Stimulated activated CD4-positive, alpha-beta T cell treated with anti-CD3 and anti-CD28 coated beads, Interleukin-12 subunit alpha, Interleukin-12 subunit beta, amount 100 ng/mL, for 4 hours (primary cell): ENCODE data around the gene RIF1.
"Not testable (repeated sequence)": the region's sequence is repeated elsewhere in the genome, so short reads cannot be mapped to it uniquely, and the experiment has no call there.

Experiments used
- DNase-seq: peaks from one replicate; pipeline ENCODE4 v3.0.0-alpha.2; 2020

Gene RIF1

GRCh38 chr2:151417650-151418049 lies 7.9 kb downstream of the RIF1 start:
- no peak for DNase-seq

GRCh38 chr2:151421681-151422080 lies 12.0 kb downstream of the RIF1 start:
- DNase-seq = not testable (repeated sequence)

DNA sequence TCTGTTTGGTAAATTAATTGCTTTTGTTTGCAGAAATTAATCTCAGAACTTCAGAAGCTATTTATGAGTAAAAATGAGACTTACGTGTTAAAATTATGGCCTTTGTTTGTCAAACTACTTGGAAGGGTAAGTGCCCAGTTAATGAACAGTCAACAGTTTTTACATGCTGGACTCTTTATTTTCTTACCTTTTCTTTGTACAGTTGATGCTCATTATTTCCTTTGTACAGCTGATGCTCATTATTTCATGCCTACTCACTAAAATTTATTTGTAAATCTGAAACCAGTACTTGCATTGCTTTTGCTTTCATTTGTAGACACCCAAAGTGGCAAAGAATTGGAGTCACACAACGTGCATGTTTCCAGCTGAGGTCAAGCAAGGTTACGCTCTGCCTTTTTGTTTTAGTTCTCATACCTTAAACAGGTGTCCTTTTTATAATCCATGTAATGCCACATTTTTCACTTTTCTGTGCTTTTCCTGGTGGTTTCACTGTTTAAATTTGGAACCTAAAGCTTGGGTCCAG lies 13.3 kb downstream of the RIF1 start:
- no peak for DNase-seq

GRCh38 chr2:151423760-151424159 lies 14.1 kb downstream of the RIF1 start:
- DNase-seq = no peak

DNA sequence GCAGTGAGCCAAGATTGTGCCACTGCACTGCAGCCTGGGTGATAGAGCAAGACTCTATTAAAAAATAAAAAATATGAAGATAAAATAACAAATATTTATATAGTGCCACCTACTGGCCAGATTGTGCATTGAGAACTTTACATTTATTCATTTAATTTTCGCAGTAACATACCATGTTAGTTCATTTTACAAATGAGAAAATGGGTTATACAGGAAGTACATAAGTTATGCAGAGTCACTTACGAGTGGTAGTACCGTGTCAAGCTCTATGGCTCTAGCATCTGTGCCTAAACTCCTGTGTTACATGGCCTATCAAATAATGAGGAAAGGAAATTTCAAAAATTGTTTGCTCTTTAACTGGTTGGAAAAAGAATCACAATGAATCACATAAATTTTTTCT lies 27.9 kb downstream of the RIF1 start:
- no peak for DNase-seq

GRCh38 chr2:151438506-151438905 lies 28.8 kb downstream of the RIF1 start:
- DNase-seq = no peak

DNA sequence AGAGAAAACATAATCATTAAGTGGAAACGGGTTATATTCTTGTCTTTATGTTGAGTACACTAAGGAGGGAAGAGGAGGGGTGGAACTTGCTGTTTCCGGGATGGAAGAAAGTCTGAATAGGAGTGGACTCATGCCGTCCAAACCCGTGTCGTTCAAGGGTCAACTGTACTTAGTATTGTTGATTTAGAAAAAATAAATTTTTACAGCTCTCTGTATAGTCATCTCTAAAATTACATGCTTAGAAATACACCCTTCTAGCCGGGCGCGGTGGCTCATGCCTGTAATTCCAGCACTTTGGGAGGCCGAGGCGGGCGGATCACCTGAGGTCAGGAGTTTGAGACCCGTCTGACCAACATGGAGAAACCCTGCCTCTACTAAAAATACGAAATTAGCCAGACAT lies 29.4 kb downstream of the RIF1 start:
- DNase-seq = no peak

DNA sequence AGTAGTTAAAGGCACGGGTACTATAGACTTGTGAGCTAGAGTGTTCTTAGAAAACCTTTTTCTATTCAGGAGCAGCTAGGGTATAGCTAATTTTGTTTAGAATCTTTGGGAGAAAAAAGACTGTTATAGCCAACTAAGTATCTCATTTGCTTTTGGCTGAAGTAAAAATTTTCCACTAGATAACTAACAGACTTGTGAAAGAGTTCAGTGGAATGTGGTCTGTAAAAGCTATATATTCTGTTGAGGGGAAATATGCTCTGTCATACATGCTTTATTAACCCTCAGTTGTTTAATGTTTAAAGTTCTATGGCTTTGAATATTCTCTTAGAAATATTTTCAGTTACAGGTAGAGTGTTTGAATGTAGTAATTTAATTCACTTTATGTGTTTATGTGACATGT lies 49.7 kb downstream of the RIF1 start:
- DNase-seq = no peak

DNA sequence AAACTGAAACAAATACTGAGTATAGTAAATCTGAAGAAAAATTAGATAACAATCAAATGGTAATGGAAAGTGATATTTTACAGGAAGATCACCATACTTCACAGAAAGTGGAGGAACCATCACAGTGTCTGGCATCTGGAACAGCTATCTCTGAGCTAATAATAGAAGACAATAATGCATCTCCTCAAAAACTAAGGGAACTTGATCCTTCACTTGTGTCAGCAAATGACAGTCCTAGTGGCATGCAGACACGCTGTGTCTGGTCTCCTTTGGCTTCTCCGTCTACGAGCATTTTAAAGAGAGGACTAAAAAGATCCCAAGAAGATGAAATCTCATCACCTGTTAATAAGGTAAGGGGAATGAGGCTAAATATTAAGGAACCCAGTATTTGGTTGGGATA lies 56.1 kb downstream of the RIF1 start:
- no peak for DNase-seq

- DNase-seq = no peak
Observed at GRCh38 chr2:151470556-151470955, 60.9 kb downstream of the RIF1 start.

DNA sequence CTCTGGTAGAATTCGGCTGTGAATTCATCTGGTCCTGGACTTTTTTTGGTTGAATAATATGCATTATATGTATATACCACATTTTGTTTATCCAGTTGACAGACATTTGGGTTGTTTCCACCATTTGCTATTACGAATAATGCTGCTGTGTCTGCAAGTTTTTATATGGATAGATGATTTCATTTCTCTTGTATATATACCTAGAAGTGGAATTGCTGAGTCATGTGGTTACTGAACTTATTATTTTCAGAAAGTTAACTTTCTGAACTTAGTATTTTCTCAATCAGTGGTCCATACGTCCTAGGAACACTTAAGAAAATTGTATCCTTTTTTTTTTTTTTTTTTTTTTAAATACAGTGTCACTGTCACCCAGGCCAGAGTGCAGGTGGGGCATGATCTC lies 63.3 kb downstream of the RIF1 start:
- no peak for DNase-seq

GRCh38 chr2:151475071-151475470 lies 65.4 kb downstream of the RIF1 start:
- no peak for DNase-seq

DNA sequence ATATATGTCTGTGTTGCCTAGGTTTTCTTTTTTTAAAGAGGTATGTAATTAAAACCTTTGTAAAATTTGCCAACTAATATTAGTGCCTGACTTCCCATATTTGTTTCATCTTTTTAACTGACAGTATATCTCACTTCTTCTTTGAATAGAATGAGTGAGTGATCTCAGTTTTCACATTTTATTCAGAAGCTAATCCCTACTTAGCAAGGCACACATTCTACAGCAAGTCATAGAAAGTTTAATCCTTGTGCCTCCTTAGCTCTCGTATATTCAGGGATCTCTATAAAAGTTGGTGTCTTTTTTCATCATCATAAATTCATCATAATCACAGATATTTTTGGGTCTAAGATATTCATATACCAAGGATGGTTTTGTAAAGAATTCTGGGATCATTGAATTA lies 66.6 kb downstream of the RIF1 start:
- DNase-seq = no peak

GRCh38 chr2:151478011-151478410 lies 68.3 kb downstream of the RIF1 start:
- no peak for DNase-seq

DNA sequence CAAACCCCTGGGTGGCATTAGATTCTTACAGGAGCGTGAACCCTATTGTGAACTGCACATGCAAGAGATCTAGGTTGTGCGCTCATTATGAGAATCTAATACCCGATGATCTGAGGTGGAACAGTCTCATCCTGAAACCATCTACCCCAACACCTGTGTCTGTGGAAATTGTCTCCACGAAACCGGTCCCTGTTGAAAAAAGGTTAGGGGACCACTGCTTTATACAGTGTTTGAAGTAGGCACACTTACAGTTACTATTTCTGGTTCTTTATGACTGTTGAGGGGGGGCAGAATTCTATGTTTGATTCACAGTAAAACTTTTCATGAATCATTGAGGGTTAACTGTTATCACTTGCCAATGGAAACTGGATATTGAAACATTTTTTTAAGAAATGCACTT lies 72.0 kb downstream of the RIF1 start:
- DNase-seq = no peak

- no peak for DNase-seq
Observed at GRCh38 chr2:151482171-151482725, 72.5 kb downstream of the RIF1 start.

- no peak for DNase-seq
Observed at GRCh38 chr2:151483546-151483945, 73.8 kb downstream of the RIF1 start.

GRCh38 chr2:151484100-151484499 lies 74.4 kb downstream of the RIF1 start:
- no peak for DNase-seq

DNA sequence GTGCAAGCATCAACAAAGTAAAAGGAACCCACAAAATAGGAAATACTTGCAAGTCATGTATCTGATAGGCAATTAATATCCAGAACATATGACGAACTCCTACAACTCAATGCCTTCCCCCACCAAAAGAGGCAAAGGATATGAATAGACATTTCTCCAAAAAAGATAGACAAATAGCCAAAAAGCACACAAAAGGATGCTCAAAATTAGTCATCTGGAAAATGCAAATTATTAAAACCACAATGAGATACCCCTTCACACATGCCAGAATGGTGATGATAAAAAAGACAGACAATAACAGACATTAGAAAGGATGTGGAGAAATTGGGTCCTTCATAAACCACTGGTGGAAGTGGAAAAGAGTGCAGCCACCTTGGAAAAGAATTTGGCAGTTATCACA lies 76.4 kb downstream of the RIF1 start:
- DNase-seq = no peak

- DNase-seq = no peak
Observed at GRCh38 chr2:151490276-151490675, 80.6 kb downstream of the RIF1 start.

DNA sequence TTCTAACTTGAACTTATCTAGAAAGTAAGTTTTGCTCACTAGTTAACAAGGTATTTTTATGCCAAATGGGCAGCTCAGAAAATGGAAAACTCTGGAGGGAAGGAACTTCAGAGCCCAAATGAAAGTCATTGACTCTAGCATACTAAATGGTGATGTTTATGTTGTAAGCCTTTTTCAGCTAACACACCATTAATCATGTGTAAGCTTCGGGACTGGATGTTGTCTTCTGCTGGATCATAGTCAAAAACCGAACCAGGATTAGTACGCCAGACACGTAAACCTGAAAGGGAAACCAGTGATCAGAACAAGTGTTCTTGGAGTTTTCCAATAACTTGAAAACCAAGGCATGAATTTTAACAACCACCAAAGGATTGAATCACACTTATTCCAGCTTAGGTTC lies 81.8 kb downstream of the RIF1 start:
- DNase-seq = no peak

DNA sequence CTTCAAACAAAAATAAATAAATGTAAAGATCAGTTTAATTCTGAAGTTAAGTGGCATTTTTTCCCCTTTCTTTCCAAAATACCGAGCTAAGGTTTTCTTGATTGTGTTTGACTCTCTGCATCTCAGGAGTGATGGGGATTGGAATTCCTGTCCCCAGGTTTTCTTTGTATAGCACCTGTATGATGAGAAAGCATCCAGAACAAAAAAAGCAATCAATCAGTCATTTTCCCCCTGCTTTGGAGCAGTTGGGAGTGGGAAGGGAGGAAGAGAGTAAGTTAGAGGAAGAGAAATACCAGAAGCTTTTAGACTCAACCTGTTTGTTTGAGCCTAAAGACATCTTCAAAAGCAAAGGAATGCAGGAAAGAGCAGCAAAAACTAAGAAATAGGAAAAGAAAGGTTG lies 88.5 kb downstream of the RIF1 start:
- no peak for DNase-seq

DNA sequence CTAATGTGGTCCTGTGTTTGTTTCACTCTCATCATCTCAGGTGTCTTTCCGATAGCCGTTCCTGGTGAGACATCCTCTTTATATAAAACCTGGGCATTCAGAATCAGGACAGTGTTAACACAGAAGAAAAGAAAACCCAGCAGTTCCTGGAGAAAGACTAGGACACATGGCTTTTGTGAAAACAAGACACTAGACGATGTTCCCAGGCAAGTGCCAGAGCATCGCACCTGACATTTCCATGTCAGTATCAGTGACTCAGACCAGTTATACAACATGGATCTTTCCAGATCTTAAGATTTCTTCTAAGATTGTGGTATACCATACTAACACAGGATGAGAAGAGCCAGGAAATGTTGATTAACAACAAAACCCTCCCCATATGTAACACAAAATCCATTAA lies 96.5 kb downstream of the RIF1 start:
- DNase-seq = no peak

DNA sequence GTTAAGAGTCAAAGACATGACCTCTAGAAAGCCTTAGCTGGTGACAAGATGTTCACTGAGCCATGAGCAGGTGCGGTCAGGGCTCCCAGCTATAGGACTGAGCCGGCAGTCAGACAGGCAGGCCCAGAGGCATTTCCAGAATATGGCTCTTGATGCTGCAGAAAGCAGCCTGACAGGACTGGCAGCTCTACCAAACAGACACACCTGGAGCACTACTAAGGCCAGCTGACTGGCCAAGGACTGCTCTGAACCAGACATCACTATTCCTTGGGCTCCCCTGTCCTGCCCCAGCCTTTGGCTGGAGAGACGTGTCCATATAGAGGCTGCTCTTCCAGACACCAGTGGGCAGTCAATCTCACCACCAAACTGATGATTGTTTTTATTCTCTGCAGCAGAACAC lies 98.8 kb downstream of the RIF1 start:
- DNase-seq = no peak

GRCh38 chr2:151518802-151519201 lies 109.1 kb downstream of the RIF1 start:
- no peak for DNase-seq

DNA sequence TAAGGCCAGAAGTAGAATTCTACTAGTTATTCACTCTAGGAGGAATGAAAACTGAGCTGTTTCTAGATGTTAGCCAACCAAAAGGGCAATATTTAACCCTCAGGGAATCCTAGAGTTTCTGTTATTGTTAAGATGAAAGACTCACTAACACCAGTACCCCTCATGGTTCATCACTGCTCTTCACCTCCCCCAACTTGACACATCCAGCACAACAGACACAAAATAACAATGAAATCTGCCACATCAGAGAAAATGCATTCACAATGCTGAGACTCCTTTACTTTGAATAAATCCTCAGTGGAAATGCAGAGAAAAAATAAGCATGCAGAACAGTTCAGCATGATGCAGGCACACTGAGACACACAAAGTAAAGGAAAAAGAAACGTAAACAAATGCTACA lies 111.3 kb downstream of the RIF1 start:
- no peak for DNase-seq
